Umbilical cord (tissue), 2 donors: ENCODE measurements around the gene ITGA11. TPM values are rescaled to one million over a fixed set of nuclear protein-coding genes. Genes with fewer than 3 reads are reported as not detected.
A peak's percentile ranks its signal among the peaks of the same experiment; 100 is the strongest.

Experiments
- DNase-seq: peaks from one replicate; pipeline ENCODE4 v3.0.0-alpha.2; 2015; ENCODE audit warnings: low spot score
- total RNA-seq: library from RNA; depleted of rRNA; stranded (reverse); fragments of >200 nt; gene quantifications from one replicate; pipeline ENCODE4 v1.2.3, GENCODE V29; 2014; ENCODE audit warnings: low replicate concordance; ENCODE audit not compliant: insufficient read depth

ITGA11 gene, protein sequence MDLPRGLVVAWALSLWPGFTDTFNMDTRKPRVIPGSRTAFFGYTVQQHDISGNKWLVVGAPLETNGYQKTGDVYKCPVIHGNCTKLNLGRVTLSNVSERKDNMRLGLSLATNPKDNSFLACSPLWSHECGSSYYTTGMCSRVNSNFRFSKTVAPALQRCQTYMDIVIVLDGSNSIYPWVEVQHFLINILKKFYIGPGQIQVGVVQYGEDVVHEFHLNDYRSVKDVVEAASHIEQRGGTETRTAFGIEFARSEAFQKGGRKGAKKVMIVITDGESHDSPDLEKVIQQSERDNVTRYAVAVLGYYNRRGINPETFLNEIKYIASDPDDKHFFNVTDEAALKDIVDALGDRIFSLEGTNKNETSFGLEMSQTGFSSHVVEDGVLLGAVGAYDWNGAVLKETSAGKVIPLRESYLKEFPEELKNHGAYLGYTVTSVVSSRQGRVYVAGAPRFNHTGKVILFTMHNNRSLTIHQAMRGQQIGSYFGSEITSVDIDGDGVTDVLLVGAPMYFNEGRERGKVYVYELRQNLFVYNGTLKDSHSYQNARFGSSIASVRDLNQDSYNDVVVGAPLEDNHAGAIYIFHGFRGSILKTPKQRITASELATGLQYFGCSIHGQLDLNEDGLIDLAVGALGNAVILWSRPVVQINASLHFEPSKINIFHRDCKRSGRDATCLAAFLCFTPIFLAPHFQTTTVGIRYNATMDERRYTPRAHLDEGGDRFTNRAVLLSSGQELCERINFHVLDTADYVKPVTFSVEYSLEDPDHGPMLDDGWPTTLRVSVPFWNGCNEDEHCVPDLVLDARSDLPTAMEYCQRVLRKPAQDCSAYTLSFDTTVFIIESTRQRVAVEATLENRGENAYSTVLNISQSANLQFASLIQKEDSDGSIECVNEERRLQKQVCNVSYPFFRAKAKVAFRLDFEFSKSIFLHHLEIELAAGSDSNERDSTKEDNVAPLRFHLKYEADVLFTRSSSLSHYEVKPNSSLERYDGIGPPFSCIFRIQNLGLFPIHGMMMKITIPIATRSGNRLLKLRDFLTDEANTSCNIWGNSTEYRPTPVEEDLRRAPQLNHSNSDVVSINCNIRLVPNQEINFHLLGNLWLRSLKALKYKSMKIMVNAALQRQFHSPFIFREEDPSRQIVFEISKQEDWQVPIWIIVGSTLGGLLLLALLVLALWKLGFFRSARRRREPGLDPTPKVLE
- 84.5 TPM for total RNA-seq

- DNase-seq: peak; percentile 74
These were observed at the start of gene ITGA11 for GRCh38 chr15:68431792-68432401. Gene ITGA11, minus strand, starts transcription at chr15:68432163. Its CDS starts 97 bp downstream, at chr15:68432066.

DNA sequence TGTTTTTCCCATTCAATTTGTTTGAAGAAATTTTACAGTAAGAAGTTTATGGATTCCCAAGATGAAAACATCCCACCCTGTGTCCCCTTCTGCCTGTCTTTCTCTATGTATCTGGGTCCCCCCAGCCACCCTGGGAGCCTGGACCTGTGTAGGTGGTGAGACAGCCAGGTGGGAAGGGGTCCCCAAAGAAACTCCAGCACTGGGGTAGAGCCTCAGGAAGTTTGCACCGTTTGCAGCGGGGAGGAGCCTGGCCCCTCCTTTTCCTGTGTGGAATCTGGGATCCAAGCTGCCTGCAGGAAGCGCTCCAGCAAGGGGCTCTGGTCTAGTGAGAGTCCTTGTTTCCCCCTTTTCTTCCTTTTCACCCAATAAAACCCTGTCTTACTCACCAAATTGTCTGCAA lies 49.4 kb upstream of the ITGA11 start:
- DNase-seq: no peak

- DNase-seq: no peak
These were observed 48.3 kb upstream of the ITGA11 start for GRCh38 chr15:68480296-68480695.

DNA sequence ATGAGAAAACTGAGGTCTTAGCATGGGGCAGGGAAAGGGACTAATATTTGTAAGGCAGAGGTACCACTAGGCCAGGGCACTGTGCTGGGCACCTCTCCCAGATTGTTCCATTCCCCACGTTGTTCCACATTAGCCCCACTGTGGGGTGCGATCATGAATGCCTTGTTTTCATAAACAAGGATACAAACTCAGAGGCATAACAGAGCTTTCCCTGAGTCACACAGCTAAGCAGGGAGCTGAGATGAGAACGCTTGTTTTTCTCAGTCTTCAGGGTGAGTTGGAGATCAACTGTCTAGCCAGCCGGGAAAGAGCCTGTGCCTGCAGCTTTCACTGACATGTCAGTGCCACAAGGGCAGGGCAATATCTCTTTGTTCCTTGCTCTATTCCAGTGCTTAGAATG lies 47.9 kb upstream of the ITGA11 start:
- DNase-seq: peak; percentile 60

DNA sequence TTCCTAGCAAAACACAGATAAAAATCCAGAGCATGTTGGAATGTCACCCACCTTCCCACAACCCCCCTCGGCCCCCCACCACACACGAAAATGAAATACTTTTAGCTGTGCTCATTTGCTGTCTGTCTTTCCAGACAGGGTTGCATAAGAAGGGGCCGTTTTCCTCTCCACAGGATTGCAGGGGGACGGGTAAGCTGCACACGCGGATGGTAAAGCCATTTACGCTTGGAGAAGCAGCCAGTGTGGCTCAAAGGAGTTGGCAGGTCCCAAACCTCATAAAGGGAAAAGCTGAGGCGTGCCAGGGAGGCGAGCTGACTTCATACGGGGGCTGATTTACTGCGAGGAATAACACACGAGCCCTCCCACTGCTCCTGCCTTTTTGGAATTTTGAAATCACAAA lies 47.4 kb upstream of the ITGA11 start:
- peak; percentile 88 for DNase-seq

- no peak for DNase-seq
These were observed 46.9 kb upstream of the ITGA11 start for GRCh38 chr15:68478853-68479252.

DNA sequence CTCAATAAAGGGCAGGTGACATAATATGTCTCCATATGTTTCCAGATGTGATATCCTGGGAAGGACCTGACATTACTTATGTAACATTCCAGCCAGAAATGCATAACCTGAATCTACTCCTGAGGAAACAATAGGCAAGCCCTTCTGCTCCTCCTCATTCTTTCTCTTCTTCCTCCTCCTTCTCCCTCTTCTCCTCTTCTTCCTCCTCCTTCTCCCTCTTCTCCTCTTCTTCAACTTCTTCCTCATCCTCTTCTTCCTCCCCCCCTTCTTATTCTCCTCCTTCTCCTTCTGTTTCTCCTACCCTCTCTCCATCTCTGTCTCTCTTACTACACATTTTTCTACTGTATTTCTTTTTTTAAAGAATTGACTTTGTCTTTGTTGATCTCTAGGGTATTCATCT lies 43.5 kb upstream of the ITGA11 start:
- DNase-seq: no peak

DNA sequence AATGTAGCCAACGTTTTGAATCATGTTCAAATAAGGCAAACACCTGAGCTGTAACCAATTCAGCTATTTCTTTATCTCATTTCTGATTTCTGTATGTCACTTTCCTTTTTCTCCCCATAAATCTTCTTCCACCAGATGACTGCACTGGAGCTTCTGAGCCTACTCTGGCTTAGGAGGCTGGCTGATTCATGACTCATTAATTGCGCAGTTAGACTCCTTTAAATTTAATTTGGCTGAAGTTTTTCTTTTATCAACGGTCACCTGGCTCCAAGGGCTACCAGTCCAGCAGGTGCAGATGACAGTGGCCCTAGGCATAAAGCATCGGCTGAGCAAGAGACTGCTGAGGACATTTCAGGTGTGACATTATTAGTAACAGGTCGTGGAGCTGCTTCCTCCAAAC lies 39.6 kb upstream of the ITGA11 start:
- DNase-seq: no peak

DNA sequence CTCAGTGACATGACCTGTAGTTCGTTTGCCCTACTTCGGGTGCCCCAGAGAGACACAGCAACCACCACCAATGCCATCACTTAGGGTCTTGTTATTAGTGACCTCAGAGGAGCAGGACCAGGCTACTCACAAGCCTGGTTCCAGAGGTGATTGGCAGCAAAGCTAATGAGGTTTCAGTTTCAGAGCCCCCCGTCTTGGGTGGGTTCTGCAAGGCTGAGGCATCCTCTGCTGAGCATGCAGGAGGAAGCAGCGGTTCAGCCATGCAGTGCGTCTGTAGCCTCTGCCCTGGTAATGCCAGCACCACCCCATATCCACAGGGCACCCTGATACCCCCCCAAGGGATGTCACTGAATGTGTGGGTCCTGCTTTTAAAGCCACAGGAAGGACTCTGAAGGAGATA lies 39.0 kb upstream of the ITGA11 start:
- no peak for DNase-seq

DNA sequence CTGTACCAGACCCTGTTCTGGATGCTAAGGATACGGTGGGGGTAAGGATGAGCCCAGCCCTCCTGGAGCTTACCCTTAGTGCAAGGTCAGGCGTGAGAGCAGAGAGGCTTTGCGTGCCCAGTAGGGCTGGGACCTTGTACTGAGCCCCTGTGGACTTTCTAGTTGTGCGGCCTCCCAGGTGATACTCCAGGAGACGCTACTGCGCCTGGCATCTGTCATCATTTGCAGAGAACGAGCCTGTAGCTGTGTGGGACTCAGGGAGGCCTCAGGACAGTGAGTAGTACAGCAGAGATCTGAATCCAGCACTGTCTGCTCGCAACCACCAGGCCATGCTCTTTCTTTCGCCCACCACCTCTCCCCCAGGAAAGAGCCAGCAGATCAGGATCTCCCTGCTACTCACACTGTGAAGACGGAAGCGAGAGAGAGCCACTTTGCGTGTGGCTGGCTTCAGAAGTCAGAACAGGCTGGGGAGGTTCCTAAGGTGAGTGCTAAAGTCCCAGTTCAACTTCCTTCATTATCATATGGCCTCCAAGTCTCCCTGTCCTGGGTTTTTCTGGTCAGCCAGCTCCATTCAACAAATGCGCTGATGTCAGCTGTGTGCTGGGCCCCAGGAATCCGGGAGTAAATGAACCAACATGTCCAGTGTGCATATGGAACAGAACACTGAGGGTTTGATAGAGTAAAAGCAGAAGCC lies 38.2 kb upstream of the ITGA11 start:
- DNase-seq: no peak

DNA sequence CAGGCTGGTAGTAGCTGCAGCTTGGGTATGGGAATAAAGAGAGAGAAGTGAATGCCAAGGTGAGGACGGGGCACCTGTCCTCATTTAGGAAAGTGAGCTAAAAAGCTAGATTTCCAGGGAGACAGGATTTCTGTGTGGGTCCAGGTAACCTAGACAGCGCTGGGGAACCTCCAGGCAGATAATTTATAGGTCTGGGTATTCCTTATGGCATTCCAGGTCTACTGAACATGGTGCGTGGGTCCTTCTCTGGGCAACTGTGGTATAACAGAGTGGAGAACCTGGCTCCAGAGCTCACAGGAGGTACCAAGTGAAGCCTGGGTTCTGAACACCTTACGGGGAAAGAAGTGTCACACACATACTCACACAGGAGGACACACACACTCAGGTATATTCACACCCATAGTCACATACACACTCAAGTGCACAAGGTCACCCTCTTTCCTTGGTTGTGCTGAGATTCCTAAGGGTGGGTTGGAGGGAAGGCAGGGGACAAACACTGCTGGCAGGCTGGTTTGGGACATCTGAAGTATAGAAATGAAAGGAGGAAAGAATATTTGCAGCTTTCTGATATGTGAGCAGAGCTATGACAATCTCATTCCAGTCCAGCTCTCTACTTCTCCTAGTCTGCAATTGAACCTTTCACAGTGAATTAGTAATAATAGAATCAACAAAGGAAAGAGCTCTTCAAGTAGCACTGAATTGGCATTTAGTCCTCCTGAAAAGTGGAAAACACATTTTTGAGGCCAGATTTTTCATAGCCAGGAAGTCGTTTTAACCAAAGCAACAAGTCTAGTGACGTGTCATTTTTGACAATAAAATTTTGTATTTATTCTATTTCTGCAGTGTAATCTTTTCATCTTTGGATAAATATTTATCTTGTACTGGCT lies 37.4 kb upstream of the ITGA11 start:
- no peak for DNase-seq

- no peak for DNase-seq
These were observed 34.9 kb upstream of the ITGA11 start for GRCh38 chr15:68466876-68467275.

- no peak for DNase-seq
These were observed 34.0 kb upstream of the ITGA11 start for GRCh38 chr15:68465861-68466560.

DNA sequence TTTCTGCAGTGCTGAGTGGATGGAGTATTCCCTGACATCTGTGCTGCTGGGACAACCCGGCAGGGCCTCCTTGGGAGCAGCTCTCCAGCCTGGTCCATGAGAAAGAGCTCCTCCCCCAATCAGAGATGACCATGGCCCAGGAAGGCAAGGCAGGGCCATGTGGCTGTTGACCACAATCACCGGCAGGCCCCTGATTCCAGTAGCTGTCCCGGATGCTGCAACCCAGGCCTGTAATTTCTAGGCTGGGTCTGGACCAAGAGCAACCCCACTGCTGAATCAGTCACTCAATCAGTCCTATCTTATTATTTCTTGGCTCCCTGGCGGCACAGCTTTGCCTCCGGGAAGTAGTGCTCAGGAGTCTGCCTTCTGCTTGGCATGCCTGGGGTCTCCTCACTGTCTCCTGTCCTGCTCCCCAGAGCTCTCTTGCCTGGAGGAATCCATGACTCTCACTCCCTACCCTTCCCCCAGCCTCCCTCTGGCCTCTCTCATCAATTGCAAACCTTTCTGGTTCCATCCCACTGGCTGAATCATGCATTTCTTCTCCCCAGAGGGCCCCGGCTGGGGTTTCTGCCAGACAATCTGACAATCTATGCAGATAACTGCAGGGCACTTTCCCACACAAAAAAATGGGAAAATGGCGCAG lies 32.6 kb upstream of the ITGA11 start:
- peak; percentile 27 for DNase-seq

DNA sequence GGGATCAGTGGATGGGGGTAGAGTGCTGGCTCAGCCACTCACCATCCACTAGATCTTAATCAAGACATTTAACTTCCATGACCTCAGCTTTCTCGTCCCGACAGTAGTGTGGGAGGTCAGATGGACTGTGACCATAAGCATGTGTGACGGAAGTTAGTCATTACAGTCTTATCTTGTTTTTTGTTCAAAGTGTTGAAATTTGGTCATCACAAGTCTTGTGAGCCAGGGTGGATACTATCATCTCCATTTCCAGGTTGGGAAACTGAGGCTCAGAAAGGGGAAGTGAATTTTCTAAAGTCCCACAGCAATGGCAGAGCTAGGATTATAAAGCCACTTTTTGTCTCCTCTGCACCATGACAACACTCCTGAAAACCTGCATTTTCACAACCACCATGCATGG lies 32.0 kb upstream of the ITGA11 start:
- DNase-seq: no peak

DNA sequence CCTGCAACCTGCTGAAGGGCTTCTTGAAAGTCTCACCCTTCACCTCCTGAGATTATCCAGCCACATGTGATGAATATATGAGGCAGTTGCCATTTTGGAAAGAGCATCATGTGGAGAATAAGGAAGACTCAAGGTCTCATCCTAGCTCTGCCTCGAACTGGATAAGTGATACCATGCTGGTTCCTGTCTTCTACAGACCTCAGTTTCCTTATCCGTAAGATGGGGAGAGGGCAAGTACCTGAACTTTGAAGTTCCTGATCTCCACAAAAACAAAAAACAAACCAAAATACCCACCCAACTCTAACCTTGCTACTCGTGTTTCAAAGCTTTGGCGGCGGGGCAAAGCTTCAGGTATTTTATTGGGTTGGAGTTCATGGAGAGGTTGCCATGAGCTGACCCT lies 31.5 kb upstream of the ITGA11 start:
- no peak for DNase-seq

GRCh38 chr15:68460166-68460565 lies 28.2 kb upstream of the ITGA11 start:
- DNase-seq: no peak

DNA sequence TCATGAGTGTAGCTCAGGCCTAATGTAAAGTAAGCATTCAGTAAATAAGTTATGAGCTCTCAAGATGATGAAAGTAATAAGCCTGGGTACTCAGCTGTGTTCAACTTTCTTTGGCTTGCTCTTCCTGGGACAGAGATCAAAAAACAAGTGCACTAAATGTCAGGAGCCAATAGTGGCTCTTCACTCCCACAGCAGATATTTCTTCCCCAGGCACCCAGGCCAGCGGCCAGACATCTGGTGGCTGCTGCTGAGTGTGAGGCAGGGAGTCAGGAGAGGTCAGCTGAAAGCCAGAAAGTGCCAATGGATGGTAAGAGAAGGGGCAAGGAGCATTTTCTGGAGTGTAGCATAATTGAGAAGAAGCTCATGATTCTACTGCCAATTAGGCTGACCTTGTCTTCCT lies 18.2 kb upstream of the ITGA11 start:
- no peak for DNase-seq

- DNase-seq: no peak
These were observed 17.4 kb upstream of the ITGA11 start for GRCh38 chr15:68449389-68449788.
